Measurements from ENCODE around the gene SPIN1.

DNA sequence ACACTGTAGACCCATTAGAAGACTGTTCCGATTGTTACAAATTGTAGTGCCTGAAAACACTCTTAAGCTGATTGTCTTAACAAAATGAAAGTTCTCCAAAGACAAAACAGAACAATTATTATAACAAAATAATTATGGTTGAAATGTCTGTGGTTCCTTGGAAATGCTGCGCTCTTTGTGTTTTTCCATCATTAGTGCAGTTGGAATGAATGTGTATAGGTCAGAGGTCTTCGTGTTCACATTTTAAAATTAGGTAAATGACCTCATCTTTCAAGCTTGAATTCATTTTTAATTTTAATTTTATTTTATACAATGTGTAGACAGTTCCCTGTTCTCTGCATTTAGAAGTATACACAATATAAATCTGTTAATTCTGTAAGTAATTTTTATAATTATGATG is 90.0 kb downstream of the SPIN1 start:
- TF ChIP-seq, protein P1, sequence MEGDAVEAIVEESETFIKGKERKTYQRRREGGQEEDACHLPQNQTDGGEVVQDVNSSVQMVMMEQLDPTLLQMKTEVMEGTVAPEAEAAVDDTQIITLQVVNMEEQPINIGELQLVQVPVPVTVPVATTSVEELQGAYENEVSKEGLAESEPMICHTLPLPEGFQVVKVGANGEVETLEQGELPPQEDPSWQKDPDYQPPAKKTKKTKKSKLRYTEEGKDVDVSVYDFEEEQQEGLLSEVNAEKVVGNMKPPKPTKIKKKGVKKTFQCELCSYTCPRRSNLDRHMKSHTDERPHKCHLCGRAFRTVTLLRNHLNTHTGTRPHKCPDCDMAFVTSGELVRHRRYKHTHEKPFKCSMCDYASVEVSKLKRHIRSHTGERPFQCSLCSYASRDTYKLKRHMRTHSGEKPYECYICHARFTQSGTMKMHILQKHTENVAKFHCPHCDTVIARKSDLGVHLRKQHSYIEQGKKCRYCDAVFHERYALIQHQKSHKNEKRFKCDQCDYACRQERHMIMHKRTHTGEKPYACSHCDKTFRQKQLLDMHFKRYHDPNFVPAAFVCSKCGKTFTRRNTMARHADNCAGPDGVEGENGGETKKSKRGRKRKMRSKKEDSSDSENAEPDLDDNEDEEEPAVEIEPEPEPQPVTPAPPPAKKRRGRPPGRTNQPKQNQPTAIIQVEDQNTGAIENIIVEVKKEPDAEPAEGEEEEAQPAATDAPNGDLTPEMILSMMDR (conservative IDR thresholded peaks at IDR 0.05): no peak
- no peak for TF ChIP-seq ZFX (IDR thresholded peaks at IDR 0.05)

All from C4-2B (cell line).